ENCODE results near the gene LMBRD2.
A peak's percentile ranks its signal among the peaks of the same experiment; 100 is the strongest.

Gene LMBRD2

DNA sequence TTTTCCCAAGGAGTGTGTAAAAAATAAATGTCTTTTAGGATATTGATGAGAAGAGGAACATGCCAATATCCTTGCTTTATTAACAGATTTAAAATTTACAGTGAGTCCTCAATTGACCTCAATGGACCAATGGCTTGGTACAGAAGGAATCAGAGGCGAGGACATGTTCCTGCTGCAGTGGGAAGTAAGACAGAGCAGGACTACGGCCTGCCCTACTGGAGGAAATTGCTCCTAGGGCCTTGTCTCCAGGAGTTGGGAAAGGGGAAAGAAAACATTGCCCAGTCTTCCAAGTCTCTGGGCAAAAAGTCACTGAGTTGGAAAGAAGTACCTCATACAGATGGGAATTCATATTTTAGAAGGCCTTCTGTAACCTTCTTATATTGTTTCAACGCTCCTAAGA lies 51.9 kb downstream of the LMBRD2 start:
- TF ChIP-seq ESRRG (CRISPR knock-in tag; IDR thresholded peaks at IDR 0.05), result no peak
- ATAC-seq, result no peak

DNA sequence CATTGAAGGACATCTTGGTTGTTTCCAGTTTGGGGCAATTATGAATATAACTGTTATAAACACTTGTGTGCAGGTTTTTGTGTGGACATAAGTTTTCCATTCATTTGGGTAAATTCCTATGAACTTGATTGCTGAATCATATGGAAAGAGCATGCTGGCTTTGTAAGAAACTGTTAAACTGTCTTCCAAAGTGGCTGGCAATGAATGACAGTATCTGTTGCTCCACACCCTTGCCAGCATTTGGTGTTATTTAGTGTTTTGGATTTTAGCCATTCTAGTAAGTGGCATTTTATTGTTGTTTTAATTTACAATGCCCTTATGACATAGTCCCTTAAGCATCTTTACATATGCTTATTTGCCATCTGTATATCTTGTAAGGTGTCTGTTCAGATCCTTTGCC lies 55.2 kb downstream of the LMBRD2 start:
- TF ChIP-seq OSR1 (CRISPR knock-in tag; IDR thresholded peaks at IDR 0.05), result no peak
- TF ChIP-seq, protein P1, sequence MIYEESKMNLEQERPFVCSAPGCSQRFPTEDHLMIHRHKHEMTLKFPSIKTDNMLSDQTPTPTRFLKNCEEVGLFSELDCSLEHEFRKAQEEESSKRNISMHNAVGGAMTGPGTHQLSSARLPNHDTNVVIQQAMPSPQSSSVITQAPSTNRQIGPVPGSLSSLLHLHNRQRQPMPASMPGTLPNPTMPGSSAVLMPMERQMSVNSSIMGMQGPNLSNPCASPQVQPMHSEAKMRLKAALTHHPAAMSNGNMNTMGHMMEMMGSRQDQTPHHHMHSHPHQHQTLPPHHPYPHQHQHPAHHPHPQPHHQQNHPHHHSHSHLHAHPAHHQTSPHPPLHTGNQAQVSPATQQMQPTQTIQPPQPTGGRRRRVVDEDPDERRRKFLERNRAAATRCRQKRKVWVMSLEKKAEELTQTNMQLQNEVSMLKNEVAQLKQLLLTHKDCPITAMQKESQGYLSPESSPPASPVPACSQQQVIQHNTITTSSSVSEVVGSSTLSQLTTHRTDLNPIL (CRISPR knock-in tag; IDR thresholded peaks at IDR 0.05; ENCODE audit: low read depth), result no peak
- TF ChIP-seq ZNF565 (CRISPR knock-in tag; conservative IDR thresholded peaks at IDR 0.05; ENCODE audit: low read depth), result no peak
- no peak for TF ChIP-seq PPARA (CRISPR knock-in tag; IDR thresholded peaks at IDR 0.05; ENCODE audit: borderline replicate concordance)
- TF ChIP-seq, protein P2, sequence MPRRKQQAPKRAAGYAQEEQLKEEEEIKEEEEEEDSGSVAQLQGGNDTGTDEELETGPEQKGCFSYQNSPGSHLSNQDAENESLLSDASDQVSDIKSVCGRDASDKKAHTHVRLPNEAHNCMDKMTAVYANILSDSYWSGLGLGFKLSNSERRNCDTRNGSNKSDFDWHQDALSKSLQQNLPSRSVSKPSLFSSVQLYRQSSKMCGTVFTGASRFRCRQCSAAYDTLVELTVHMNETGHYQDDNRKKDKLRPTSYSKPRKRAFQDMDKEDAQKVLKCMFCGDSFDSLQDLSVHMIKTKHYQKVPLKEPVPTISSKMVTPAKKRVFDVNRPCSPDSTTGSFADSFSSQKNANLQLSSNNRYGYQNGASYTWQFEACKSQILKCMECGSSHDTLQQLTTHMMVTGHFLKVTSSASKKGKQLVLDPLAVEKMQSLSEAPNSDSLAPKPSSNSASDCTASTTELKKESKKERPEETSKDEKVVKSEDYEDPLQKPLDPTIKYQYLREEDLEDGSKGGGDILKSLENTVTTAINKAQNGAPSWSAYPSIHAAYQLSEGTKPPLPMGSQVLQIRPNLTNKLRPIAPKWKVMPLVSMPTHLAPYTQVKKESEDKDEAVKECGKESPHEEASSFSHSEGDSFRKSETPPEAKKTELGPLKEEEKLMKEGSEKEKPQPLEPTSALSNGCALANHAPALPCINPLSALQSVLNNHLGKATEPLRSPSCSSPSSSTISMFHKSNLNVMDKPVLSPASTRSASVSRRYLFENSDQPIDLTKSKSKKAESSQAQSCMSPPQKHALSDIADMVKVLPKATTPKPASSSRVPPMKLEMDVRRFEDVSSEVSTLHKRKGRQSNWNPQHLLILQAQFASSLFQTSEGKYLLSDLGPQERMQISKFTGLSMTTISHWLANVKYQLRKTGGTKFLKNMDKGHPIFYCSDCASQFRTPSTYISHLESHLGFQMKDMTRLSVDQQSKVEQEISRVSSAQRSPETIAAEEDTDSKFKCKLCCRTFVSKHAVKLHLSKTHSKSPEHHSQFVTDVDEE (CRISPR knock-in tag; IDR thresholded peaks at IDR 0.05), result no peak
- no peak for TF ChIP-seq TOX (CRISPR knock-in tag; IDR thresholded peaks at IDR 0.05; ENCODE audit: borderline replicate concordance)
- TF ChIP-seq, protein P3, sequence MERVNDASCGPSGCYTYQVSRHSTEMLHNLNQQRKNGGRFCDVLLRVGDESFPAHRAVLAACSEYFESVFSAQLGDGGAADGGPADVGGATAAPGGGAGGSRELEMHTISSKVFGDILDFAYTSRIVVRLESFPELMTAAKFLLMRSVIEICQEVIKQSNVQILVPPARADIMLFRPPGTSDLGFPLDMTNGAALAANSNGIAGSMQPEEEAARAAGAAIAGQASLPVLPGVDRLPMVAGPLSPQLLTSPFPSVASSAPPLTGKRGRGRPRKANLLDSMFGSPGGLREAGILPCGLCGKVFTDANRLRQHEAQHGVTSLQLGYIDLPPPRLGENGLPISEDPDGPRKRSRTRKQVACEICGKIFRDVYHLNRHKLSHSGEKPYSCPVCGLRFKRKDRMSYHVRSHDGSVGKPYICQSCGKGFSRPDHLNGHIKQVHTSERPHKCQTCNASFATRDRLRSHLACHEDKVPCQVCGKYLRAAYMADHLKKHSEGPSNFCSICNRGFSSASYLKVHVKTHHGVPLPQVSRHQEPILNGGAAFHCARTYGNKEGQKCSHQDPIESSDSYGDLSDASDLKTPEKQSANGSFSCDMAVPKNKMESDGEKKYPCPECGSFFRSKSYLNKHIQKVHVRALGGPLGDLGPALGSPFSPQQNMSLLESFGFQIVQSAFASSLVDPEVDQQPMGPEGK (CRISPR knock-in tag; IDR thresholded peaks at IDR 0.05; ENCODE audit: borderline replicate concordance), result no peak
- no peak for TF ChIP-seq ARNTL (CRISPR knock-in tag; IDR thresholded peaks at IDR 0.05; ENCODE audit: borderline replicate concordance, low read depth)
- TF ChIP-seq RARB (CRISPR knock-in tag; IDR thresholded peaks at IDR 0.05), result no peak
- ATAC-seq, result no peak

DNA sequence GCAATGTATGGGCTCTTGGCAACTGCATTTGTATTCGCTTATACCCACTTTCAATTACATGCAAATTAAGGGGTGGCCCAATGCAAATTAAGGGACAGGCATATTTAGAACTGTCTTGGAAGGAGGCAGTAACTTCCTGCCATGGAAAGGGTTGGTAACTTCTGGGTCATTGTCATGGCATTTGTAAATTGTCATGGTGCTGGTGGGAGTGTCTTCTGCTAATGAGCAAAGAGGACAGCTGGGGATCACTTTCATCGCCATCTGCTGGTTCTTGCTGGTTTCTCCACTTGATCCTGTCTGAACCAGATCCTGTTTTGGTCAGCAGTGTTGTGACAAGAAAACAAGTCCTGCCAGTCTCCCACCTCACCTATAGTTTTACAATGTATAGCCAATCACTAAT lies 61.7 kb downstream of the LMBRD2 start:
- ATAC-seq, result peak; percentile 78

More for the DNA sequence above, 61.7 kb downstream of the LMBRD2 start:
- TF ChIP-seq, protein P3 (CRISPR knock-in tag; IDR thresholded peaks at IDR 0.05; ENCODE audit: borderline replicate concordance), result no peak
- TF ChIP-seq SNAI2 (CRISPR knock-in tag; IDR thresholded peaks at IDR 0.05) (no peak), ZNF565 (CRISPR knock-in tag; conservative IDR thresholded peaks at IDR 0.05; ENCODE audit: low read depth) (no peak), TCF4 (CRISPR knock-in tag; IDR thresholded peaks at IDR 0.05; ENCODE audit: borderline replicate concordance) (no peak), RARB (CRISPR knock-in tag; IDR thresholded peaks at IDR 0.05) (no peak), ZFP3 (CRISPR knock-in tag; IDR thresholded peaks at IDR 0.05) (no peak), OSR1 (CRISPR knock-in tag; IDR thresholded peaks at IDR 0.05) (no peak), ZC3H10 (CRISPR knock-in tag; IDR thresholded peaks at IDR 0.05) (no peak), ZNF8 (CRISPR knock-in tag; IDR thresholded peaks at IDR 0.05) (no peak), CSDC2 (CRISPR knock-in tag; IDR thresholded peaks at IDR 0.05) (no peak), PPARA (CRISPR knock-in tag; IDR thresholded peaks at IDR 0.05; ENCODE audit: borderline replicate concordance) (no peak), TOX (CRISPR knock-in tag; IDR thresholded peaks at IDR 0.05; ENCODE audit: borderline replicate concordance) (no peak), GLIS3 (CRISPR knock-in tag; IDR thresholded peaks at IDR 0.05) (no peak), BACH2 (CRISPR knock-in tag; IDR thresholded peaks at IDR 0.05; ENCODE audit: borderline replicate concordance) (no peak), ARNTL (CRISPR knock-in tag; IDR thresholded peaks at IDR 0.05; ENCODE audit: borderline replicate concordance, low read depth) (no peak), ZNF70 (CRISPR knock-in tag; IDR thresholded peaks at IDR 0.05) (no peak)
- TF ChIP-seq, protein P4, sequence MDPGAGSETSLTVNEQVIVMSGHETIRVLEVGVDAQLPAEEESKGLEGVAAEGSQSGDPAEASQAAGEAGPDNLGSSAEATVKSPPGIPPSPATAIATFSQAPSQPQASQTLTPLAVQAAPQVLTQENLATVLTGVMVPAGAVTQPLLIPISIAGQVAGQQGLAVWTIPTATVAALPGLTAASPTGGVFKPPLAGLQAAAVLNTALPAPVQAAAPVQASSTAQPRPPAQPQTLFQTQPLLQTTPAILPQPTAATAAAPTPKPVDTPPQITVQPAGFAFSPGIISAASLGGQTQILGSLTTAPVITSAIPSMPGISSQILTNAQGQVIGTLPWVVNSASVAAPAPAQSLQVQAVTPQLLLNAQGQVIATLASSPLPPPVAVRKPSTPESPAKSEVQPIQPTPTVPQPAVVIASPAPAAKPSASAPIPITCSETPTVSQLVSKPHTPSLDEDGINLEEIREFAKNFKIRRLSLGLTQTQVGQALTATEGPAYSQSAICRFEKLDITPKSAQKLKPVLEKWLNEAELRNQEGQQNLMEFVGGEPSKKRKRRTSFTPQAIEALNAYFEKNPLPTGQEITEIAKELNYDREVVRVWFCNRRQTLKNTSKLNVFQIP (CRISPR knock-in tag; IDR thresholded peaks at IDR 0.05; ENCODE audit: borderline replicate concordance, low read depth), result no peak
- TF ChIP-seq, protein P2 (CRISPR knock-in tag; IDR thresholded peaks at IDR 0.05), result no peak
- TF ChIP-seq, protein P1 (CRISPR knock-in tag; IDR thresholded peaks at IDR 0.05; ENCODE audit: low read depth), result no peak
